IPS-NIHi7 (cell line): ENCODE measurements around the gene GINS1.
A peak's percentile ranks its signal among the peaks of the same experiment; 100 is the strongest.
"Not testable (repeated sequence)": the region's sequence is repeated elsewhere in the genome, so short reads cannot be mapped to it uniquely, and the experiment has no call there.

Experiments
- DNase-seq: peaks from one replicate; pipeline ENCODE4 v3.0.0; 2012; ENCODE audit warnings: mixed read lengths; ENCODE audit errors: extremely low spot score

The GINS1 gene

DNA sequence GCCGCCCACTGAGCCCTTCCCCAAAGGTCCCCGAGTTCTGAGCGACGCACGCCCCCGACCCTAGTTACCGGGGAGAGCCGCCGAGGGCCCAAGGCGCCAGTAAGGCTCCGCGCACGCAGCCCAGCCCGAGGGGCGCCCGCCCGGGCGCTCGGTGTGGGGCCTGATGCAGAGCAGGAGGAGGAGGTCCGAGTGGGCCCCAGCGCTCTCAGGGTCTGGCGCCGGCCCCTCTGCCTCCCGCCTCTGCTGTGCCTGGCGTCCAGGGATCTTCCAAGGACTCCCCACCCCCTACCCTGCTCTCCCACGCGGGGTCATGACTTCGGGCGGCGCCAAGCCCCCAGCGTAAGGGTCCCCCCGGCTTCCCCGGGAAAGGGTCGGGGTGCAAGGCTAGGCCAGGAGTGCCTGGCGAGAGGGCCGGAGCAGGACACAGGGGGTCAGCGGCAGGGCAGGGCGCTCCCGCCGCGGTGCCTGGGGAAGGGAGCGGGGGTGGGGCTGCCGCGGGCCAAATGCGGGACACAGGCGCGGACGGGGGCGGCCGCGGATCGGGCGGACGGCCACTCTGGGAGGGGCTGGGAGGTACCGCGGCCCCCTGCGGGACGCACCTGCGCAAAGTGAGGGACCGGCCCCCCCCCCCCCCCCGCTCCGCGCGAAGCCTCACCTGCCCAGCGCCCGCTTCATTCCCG lies 17.5 kb upstream of the GINS1 start:
- DNase-seq = peak; percentile 61

GRCh38 chr20:25390538-25391528 lies 16.6 kb upstream of the GINS1 start, which contains the start of gene ABHD12:
Gene ABHD12, minus strand, starts transcription at chr20:25390835. Its CDS starts 132 bp downstream, at chr20:25390703.
- peak; percentile 97 for DNase-seq

- DNase-seq = no peak
Observed at GRCh38 chr20:25394276-25394675, 13.2 kb upstream of the GINS1 start.

GRCh38 chr20:25394996-25395395 lies 12.5 kb upstream of the GINS1 start:
- no peak for DNase-seq

DNA sequence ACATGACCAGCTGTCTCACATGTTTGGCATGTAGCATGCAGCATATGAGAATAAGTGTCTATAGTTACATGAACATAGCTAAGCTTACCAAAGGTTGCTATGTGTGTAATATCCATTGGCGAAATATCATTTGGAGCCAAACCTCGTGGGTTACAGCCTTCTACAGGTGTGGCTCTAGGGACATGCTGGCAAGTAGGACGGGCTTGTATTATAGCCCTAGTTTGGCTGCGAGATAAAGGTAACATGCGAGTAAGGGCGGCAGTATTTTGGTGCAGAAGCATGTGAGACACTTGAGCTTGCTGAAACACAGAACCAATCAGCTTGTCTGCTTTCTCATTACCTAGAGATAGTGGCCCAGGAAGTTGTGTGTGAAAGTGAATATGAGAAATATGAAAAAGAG lies 10.4 kb upstream of the GINS1 start:
- no peak for DNase-seq

DNA sequence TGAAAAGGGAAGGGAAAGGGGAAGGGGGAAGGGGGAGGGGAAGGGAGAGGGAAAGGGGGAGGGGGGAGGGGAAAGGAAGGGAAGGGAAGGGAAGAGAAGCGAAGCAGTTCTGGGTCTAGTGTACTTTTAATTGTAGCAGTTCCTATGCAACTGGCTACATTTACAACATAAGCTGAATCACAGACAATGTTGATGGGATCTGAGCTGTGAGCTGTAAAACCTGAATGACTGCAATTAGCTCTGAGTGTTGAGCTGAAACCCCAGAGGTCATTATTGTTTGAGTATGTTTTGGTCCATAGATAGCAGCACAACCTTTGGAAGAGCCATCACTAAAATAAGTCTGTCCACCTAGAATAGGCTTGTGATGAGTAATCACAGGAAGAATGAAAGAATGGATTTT lies 9.7 kb upstream of the GINS1 start:
- no peak for DNase-seq

- no peak for DNase-seq
Observed at GRCh38 chr20:25398376-25399036, 9.0 kb upstream of the GINS1 start.

DNA sequence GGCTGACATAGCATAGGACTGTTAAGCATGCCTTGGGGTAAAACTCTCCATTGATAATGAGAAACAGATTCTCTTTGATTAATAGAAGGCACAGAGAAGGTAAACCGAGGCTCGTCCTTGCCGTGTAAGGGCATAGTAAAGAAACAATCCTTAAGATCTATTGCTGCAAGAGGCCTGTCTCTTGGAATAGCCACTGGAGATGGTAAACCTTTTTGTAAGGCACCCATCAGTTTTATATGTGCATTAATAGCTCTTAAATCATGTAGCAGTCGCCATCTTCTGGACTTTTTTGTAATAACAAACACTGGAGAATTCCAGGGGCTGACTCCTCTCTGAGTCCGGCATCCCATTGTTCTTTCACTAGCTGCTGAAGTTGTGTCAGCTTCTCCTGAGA lies 8.4 kb upstream of the GINS1 start:
- DNase-seq = peak; percentile 57

- not testable (repeated sequence) for DNase-seq
Observed at GRCh38 chr20:25400291-25400732, 7.2 kb upstream of the GINS1 start.

- DNase-seq = no peak
Observed at GRCh38 chr20:25402583-25402982, 4.9 kb upstream of the GINS1 start.

DNA sequence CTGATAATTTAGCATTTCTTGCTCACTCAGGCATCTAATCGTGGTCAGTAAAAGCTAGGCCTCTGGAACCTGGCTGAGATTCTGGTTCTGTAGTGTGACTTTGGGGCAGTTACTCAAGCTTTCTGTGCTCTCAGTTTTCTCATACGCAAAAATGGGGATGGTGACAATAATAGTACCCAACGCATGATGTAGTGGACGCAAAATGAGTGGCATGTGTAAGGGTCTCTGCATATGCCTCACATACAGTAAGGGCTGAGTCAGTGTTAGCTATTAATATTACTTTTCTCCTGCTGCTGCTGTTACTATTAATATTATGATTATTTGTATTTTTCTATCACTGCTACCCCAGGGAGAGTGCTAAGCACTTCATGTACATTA lies 686 bp downstream of the GINS1 start:
- no peak for DNase-seq

- no peak for DNase-seq
Observed at GRCh38 chr20:25408890-25409289, 1.4 kb downstream of the GINS1 start.

DNA sequence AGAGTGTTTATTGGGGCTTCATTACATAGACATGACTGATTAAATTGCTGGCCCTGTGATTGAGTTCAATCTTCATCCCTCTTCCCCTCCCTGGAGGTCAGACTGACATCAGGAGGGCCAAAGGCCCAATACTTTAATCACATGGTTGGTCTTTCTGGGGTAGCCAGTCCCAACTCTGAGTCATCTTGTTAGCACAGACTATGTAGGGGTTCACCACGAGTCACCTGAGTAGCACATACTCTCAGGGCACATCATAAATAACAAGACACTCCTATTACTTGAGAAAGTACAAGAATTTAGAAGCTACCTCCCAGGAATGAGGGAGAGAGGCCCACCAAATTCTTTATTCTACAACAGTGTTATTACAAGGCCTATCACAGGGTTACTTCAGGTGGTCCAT lies 11.3 kb downstream of the GINS1 start:
- no peak for DNase-seq

- no peak for DNase-seq
Observed at GRCh38 chr20:25421102-25421501, 13.6 kb downstream of the GINS1 start.

DNA sequence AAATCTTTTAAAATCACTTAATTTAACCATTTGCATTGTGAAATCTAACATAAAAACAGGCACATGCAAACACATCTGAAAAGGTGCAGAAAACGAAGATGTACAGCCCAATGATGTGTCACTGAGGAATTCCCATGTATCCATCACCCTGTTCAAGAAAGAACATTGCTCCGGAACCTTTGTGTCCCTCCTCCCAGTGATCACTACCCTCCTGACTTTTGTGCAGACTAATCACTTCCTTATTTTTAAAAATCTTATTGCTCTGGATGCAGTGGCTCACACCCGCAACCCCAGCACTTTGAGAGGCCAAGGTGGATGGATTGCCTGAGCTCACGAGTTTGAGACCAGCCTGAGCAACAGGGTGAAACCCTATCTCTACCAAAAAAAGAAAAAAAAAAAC lies 14.6 kb downstream of the GINS1 start:
- DNase-seq = no peak

- no peak for DNase-seq
Observed at GRCh38 chr20:25424536-25424935, 17.1 kb downstream of the GINS1 start.

DNA sequence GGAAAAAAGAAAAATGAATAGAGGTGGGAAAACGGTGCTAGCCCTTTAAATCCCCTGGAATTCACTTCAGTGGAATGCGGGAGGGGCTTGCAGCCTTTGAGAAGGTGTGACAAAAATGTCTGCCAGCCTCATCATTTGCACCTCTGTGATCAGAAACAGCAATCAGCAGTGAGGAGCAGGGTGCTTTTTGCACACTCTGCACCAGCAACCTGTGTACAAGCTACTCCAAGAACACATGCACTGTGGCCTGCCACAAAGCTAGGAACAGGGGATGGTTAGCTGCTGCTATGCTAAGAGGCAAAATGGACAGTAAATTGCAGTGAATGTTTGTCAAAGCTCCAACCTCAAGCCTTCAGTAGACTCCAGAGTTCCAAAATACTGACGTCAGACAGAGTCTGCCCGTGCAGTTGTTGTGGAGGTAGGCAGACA lies 29.7 kb downstream of the GINS1 start:
- DNase-seq = peak; percentile 67

DNA sequence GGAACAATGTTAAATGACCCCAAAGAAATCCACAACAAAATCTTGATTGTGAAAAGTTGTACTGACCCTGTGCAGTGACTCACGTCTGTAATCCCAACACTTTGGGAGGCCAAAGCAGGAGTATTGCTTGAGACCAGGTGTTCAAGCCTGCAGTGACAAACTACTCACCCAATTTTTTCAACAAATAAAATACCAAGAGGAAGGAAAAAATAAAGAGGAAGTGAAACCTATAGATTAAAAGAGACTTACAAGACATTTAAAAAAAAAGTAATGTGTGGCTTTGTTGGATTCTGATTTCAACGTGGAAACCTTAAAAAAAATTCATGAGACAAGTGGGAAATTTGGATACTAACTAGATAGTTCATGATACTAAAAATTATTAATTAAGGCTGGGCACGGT lies 31.9 kb downstream of the GINS1 start:
- DNase-seq = no peak

- DNase-seq = no peak
Observed at GRCh38 chr20:25444556-25444955, 37.1 kb downstream of the GINS1 start.

DNA sequence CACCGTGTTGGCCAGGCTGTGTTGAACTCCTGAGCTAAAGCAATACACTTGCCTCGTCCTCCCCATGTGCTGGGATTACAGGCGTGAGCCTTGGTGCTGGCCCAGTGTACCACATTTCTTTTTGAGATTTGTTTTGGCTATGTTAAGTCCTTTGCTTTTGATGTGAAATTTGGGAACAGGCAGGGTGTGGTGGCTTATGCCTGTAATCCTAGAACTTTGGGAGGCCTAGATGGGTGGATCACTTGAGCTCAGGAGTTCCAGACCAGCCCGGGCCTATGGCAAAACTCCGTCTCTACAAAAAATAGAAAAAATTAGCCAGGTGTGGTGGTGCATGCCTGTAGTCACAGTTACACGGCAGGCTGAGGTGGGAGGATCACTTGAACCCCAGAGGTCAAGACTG lies 40.2 kb downstream of the GINS1 start:
- no peak for DNase-seq

GRCh38 chr20:25452333-25452732 lies 44.9 kb downstream of the GINS1 start:
- no peak for DNase-seq
